Keratinocyte (primary cell): ENCODE measurements around the gene CHRM1. TPM values are rescaled to one million over a fixed set of nuclear protein-coding genes. Genes with fewer than 3 reads are reported as not detected.

Experiments
- DNase-seq: peaks from one replicate; pipeline ENCODE4 v3.0.0-alpha.2; 2011; ENCODE audit warnings: low read depth, missing footprints, low spot score
- FAIRE-seq: peaks from 2 replicates; lab custom pipeline; 2011; peaks lifted over from hg19 to GRCh38; lab: Jason Lieb, UNC
- H2AFZ ChIP-seq: 2 replicates; pipeline ENCODE4 v1.6.0; 2012; ENCODE audit warnings: low read length, control low read depth, inconsistent platforms; ENCODE audit not compliant: control insufficient read depth
- H3K27ac ChIP-seq: 2 replicates; pipeline ENCODE4 v1.5.1; 2011; ENCODE audit warnings: low read length; ENCODE audit not compliant: control insufficient read depth, insufficient read depth
- H3K27me3 ChIP-seq: 3 replicates; pipeline ENCODE4 v1.6.0; 2011; ENCODE audit warnings: low read length; ENCODE audit not compliant: control insufficient read depth, insufficient read depth; ENCODE audit errors: extremely low read depth
- H3K36me3 ChIP-seq, 2 experiments: 2 replicates in 1 of 2; 3 replicates in 1 of 2; pipeline ENCODE4 v1.5.1; 2011; ENCODE audit warnings: low read length in 2 of 2, mild to moderate bottlenecking in 1 of 2; ENCODE audit not compliant: control insufficient read depth in 2 of 2, insufficient read depth in 2 of 2; ENCODE audit errors: extremely low read depth in 1 of 2
- H3K4me1 ChIP-seq: 3 replicates; pipeline ENCODE4 v1.5.1; 2011; ENCODE audit warnings: low read length; ENCODE audit not compliant: control insufficient read depth, insufficient read depth; ENCODE audit errors: extremely low read depth
- H3K4me2 ChIP-seq: 3 replicates; pipeline ENCODE4 v1.6.0; 2011; ENCODE audit warnings: low read depth, low read length; ENCODE audit not compliant: control insufficient read depth, insufficient read depth; ENCODE audit errors: extremely low read depth
- H3K4me3 ChIP-seq, 3 experiments: fragments of 200-600 bp in 1 of 3; sonication (generic) in 1 of 3; 2 replicates in 2 of 3; 3 replicates in 1 of 3; pipeline ENCODE4 v1.5.1; 2011 to 2016; ENCODE audit warnings: low read length in 3 of 3, mild to moderate bottlenecking in 3 of 3, control low read depth in 2 of 3, inconsistent platforms in 1 of 3, low read depth in 1 of 3, mixed read lengths in 1 of 3, mixed run types in 1 of 3, moderate library complexity in 1 of 3; ENCODE audit not compliant: control insufficient read depth in 2 of 3, insufficient read depth in 2 of 3; ENCODE audit errors: extremely low read depth in 1 of 3
- H3K79me2 ChIP-seq: 2 replicates; pipeline ENCODE4 v1.6.0; 2012; ENCODE audit warnings: low read length; ENCODE audit not compliant: control insufficient read depth, insufficient read depth
- H3K9ac ChIP-seq: 3 replicates; pipeline ENCODE4 v1.6.0; 2011; ENCODE audit warnings: low read length; ENCODE audit not compliant: control insufficient read depth, insufficient read depth; ENCODE audit errors: extremely low read depth
- H3K9me1 ChIP-seq: 3 replicates; pipeline ENCODE4 v1.6.0; 2011; ENCODE audit warnings: low read length; ENCODE audit not compliant: control insufficient read depth, insufficient read depth; ENCODE audit errors: extremely low read depth
- H3K9me3 ChIP-seq: 2 replicates; pipeline ENCODE4 v1.5.1; 2012; ENCODE audit warnings: low read depth, low read length; ENCODE audit not compliant: control insufficient read depth
- H4K20me1 ChIP-seq: 3 replicates; pipeline ENCODE4 v1.6.0; 2011; ENCODE audit warnings: low read length; ENCODE audit not compliant: control insufficient read depth, insufficient read depth; ENCODE audit errors: extremely low read depth
- EZH2 ChIP-seq: IDR thresholded peaks from one replicate; pipeline ENCODE4 v1.6.1; 2012; ENCODE audit warnings: inconsistent platforms, mild to moderate bottlenecking, low read length, moderate library complexity
- dilution Hi-C: fragments of 300-500 bp; cut with MboI; formaldehyde crosslinking; loops from one replicate; pipeline ENCODE4 v1.7.0; 2020; ENCODE audit warnings: low sequenced_read_pairs; ENCODE audit not compliant: extremely low pct_ligation_motif_present
- polyA plus RNA-seq, 5 experiments: library from polyadenylated mRNA; depleted of rRNA in 3 of 5; stranded (reverse) in 3 of 5; stranded (forward) in 1 of 5; unstranded in 1 of 5; fragments of >200 nt; gene quantifications; 1 replicate in 1 of 5; 2 replicates in 3 of 5; 3 replicates in 1 of 5; pipeline versions ENCODE4 v1.2.1 to v1.2.3, GENCODE V29; 2011 to 2012; ENCODE audit warnings: missing spikeins in 2 of 5, low read depth in 1 of 5, low replicate concordance in 1 of 5
- TF ChIP-seq, protein P1 (sequence below), 3 experiments: IDR thresholded peaks in 1 of 3; conservative IDR thresholded peaks in 1 of 3; optimal IDR thresholded peaks in 1 of 3; 2 replicates in 2 of 3; 3 replicates in 1 of 3; pipeline versions ENCODE3 to v1.5.1; 2011; ENCODE audit warnings: low read length in 3 of 3, mild to moderate bottlenecking in 3 of 3, moderate library complexity in 2 of 3, control low read depth in 1 of 3, inconsistent platforms in 1 of 3; ENCODE audit not compliant: insufficient read depth in 2 of 3; ENCODE audit errors: extremely low read depth in 1 of 3

Gene CHRM1
- polyA plus RNA-seq, 1 donor (not counting 4 experiments of a cell fraction or from before 2014, with no cell fraction given), result not detected

- FAIRE-seq (no peak), DNase-seq (no peak)
- Histone ChIP-seq H3K4me1 (no peaks in the 10 kb centered on the region), H3K9me1 (no peaks in the 10 kb centered on the region), H4K20me1 (no peaks in the 10 kb centered on the region), H3K27ac (no peak overlapping the region), H3K27me3 (no peaks in the 10 kb centered on the region), H3K4me3 (no peak overlapping the region), H3K79me2 (no peaks in the 10 kb centered on the region), H2AFZ (no peak overlapping the region), H3K9me3 (no peaks in the 10 kb centered on the region), H3K4me2 (no peak overlapping the region), H3K9ac (no peak overlapping the region), H3K36me3 (no peaks in the 10 kb centered on the region)
- TF ChIP-seq, protein P1, sequence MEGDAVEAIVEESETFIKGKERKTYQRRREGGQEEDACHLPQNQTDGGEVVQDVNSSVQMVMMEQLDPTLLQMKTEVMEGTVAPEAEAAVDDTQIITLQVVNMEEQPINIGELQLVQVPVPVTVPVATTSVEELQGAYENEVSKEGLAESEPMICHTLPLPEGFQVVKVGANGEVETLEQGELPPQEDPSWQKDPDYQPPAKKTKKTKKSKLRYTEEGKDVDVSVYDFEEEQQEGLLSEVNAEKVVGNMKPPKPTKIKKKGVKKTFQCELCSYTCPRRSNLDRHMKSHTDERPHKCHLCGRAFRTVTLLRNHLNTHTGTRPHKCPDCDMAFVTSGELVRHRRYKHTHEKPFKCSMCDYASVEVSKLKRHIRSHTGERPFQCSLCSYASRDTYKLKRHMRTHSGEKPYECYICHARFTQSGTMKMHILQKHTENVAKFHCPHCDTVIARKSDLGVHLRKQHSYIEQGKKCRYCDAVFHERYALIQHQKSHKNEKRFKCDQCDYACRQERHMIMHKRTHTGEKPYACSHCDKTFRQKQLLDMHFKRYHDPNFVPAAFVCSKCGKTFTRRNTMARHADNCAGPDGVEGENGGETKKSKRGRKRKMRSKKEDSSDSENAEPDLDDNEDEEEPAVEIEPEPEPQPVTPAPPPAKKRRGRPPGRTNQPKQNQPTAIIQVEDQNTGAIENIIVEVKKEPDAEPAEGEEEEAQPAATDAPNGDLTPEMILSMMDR (optimal IDR thresholded peaks at IDR 0.05 in 1 of 3, IDR thresholded peaks at IDR 0.05 in 1 of 3, conservative IDR thresholded peaks at IDR 0.05 in 1 of 3; ENCODE audit: extremely low read depth in 1 of 3, insufficient read depth in 2 of 3, low read length in 3 of 3), result no peak
- TF ChIP-seq EZH2, result no peak
- dilution Hi-C loops, result no loop called here
Measured at GRCh38 chr11:62902932-62903331, 18.2 kb downstream of the CHRM1 start.

DNA sequence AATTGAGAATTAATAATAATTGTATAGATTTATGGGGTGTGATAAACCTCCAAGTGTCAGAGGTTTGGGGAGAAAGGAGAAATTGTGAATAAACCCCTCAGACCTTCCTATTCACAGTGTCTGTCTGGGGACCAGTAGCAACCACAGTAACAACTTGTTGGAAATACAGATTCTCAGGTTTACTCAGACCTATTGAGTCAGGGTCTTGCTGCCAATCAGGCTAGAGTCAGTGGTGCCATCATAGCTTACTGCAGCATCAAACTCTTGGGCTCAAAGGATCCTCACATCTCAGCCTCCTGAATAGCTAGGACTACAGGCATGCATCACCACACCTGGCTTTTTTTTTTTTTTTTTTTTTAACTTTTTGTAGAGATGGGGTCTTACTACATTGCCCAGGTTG is 23.1 kb downstream of the CHRM1 start:
- Histone ChIP-seq H4K20me1 (no peaks in the 10 kb centered on the region), H3K4me1 (no peaks in the 10 kb centered on the region), H3K27me3 (no peaks in the 10 kb centered on the region), H3K9me3 (no peaks in the 10 kb centered on the region), H3K9me1 (no peaks in the 10 kb centered on the region), H2AFZ (no peak overlapping the region), H3K79me2 (no peaks in the 10 kb centered on the region), H3K27ac (no peak overlapping the region), H3K4me2 (no peak overlapping the region), H3K9ac (no peak overlapping the region), H3K36me3 (no peaks in the 10 kb centered on the region), H3K4me3 (no peak overlapping the region)
- DNase-seq (no peak), FAIRE-seq (no peak)
- dilution Hi-C loops, result loop anchor here (10.0 kb wide), 1 partner anchor 107 kb away; no protein-coding TSS in a partner anchor
- TF ChIP-seq, protein P1 (optimal IDR thresholded peaks at IDR 0.05 in 1 of 3, IDR thresholded peaks at IDR 0.05 in 1 of 3, conservative IDR thresholded peaks at IDR 0.05 in 1 of 3; ENCODE audit: extremely low read depth in 1 of 3, insufficient read depth in 2 of 3, low read length in 3 of 3), result no peak
- no peak for TF ChIP-seq EZH2
